HepG2 (cell line): ENCODE measurements around the gene PYGL. TPM values are rescaled to one million over a fixed set of nuclear protein-coding genes. Genes with fewer than 3 reads are reported as not detected.

Experiments used
- BCL6 ChIP-seq: IDR thresholded peaks from 2 replicates; pipeline ENCODE4 v1.6.1; 2016; ENCODE audit warnings: missing genetic modification reagents, missing compliant biosample characterization
- FOXA3 ChIP-seq: IDR thresholded peaks from 2 replicates; pipeline ENCODE4 v1.6.1; 2016; ENCODE audit warnings: missing genetic modification reagents, missing compliant biosample characterization
- HNRNPLL ChIP-seq: fragments of 200-400 bp; formaldehyde crosslinking; IDR thresholded peaks from 2 replicates; pipeline ENCODE4 v1.6.1; 2017; ENCODE audit warnings: mild to moderate bottlenecking, low read depth, low read length; ENCODE audit not compliant: poor library complexity, severe bottlenecking
- HNRNPUL1 ChIP-seq: fragments of 200-400 bp; formaldehyde crosslinking; IDR thresholded peaks from 2 replicates; pipeline ENCODE4 v1.6.1; 2017; ENCODE audit warnings: low read depth, mild to moderate bottlenecking, low read length, moderate library complexity
- NFE2L1 ChIP-seq: sonication (generic); formaldehyde crosslinking; IDR thresholded peaks from 2 replicates; pipeline ENCODE4 v1.4.0; 2020; ENCODE audit warnings: missing genetic modification reagents, mild to moderate bottlenecking, borderline replicate concordance
- PCBP1 ChIP-seq: fragments of 200-400 bp; formaldehyde crosslinking; IDR thresholded peaks from 2 replicates; pipeline ENCODE4 v1.6.1; 2017; ENCODE audit warnings: mild to moderate bottlenecking, low read depth, low read length, borderline replicate concordance
- POLR2A ChIP-seq, 2 experiments: IDR thresholded peaks; 2 replicates each; pipeline ENCODE4 v1.6.1; 2011; ENCODE audit warnings: low read depth in 2 of 2, low read length in 2 of 2, mild to moderate bottlenecking in 1 of 2, moderate library complexity in 1 of 2; ENCODE audit not compliant: insufficient read depth in 1 of 2
- SOX13 ChIP-seq, 3 experiments: fragments of 450-650 bp in 1 of 3; sonication (generic) in 1 of 3; formaldehyde crosslinking in 1 of 3; IDR thresholded peaks in 2 of 3; conservative IDR thresholded peaks in 1 of 3; 2 replicates each; pipeline versions ENCODE4 v1.5.0 to v1.6.1; 2016 to 2020; ENCODE audit warnings: antibody characterized with exemption in 1 of 3, mild to moderate bottlenecking in 1 of 3, missing compliant biosample characterization in 1 of 3, missing genetic modification reagents in 1 of 3, moderate library complexity in 1 of 3
- SRSF1 ChIP-seq: fragments of 200-400 bp; formaldehyde crosslinking; optimal IDR thresholded peaks from 2 replicates; pipeline ENCODE3; 2017; ENCODE audit warnings: mild to moderate bottlenecking, low read depth, low read length, moderate library complexity
- ZFP41 ChIP-seq: sonication (generic); formaldehyde crosslinking; IDR thresholded peaks from 2 replicates; pipeline ENCODE4 v1.4.0; 2020; ENCODE audit warnings: mild to moderate bottlenecking, missing genetic modification reagents, borderline replicate concordance
- ZFYVE20 ChIP-seq: sonication (generic); formaldehyde crosslinking; IDR thresholded peaks from 2 replicates; pipeline ENCODE4 v1.8.0; 2023; ENCODE audit warnings: low read depth, mild to moderate bottlenecking, moderate library complexity, missing genetic modification reagents, borderline replicate concordance
- ZNF607 ChIP-seq: sonication (generic); formaldehyde crosslinking; IDR thresholded peaks from 2 replicates; pipeline ENCODE4 v1.5.1; 2020; ENCODE audit warnings: missing genetic modification reagents, mild to moderate bottlenecking, borderline replicate concordance
- ZNF7 ChIP-seq: IDR thresholded peaks from 2 replicates; pipeline ENCODE4 v1.6.1; 2016; ENCODE audit warnings: missing biosample characterization, missing genetic modification reagents
- ZNF720 ChIP-seq: sonication (generic); formaldehyde crosslinking; IDR thresholded peaks from 2 replicates; pipeline ENCODE4 v1.4.0; 2020; ENCODE audit warnings: missing genetic modification reagents
- ZNF773 ChIP-seq: sonication (generic); formaldehyde crosslinking; IDR thresholded peaks from 2 replicates; pipeline ENCODE4 v1.4.0; 2020; ENCODE audit warnings: missing genetic modification reagents, borderline replicate concordance
- ZNF83 ChIP-seq: sonication (generic); formaldehyde crosslinking; IDR thresholded peaks from 2 replicates; pipeline ENCODE4 v1.4.0; 2020; ENCODE audit warnings: missing genetic modification reagents, mild to moderate bottlenecking, borderline replicate concordance
- ZNF839 ChIP-seq: sonication (generic); formaldehyde crosslinking; IDR thresholded peaks from 2 replicates; pipeline ENCODE4 v1.4.0; 2020; ENCODE audit warnings: missing genetic modification reagents, mild to moderate bottlenecking, borderline replicate concordance
- polyA plus RNA-seq, 8 experiments: library from polyadenylated mRNA; depleted of rRNA in 3 of 8; stranded (reverse) in 7 of 8; unstranded in 1 of 8; fragments of >200 nt; fragmentation: Illumina TruSeq in 4 of 8; extraction: Trizol in 4 of 8; gene quantifications; 2 replicates each; pipeline versions ENCODE4 v1.2.1 to v1.2.3, GENCODE V29; 2011 to 2016; ENCODE audit warnings: low read depth in 4 of 8, missing spikeins in 1 of 8, mixed read lengths in 1 of 8; ENCODE audit not compliant: insufficient read depth in 1 of 8
- total RNA-seq, 5 experiments: library from RNA; depleted of rRNA; stranded (reverse); fragments of >200 nt; fragmentation: Illumina TruSeq; extraction: Trizol; gene quantifications; 2 replicates each; pipeline ENCODE4 v1.2.3, GENCODE V29; 2016; ENCODE audit warnings: low read depth in 1 of 5
- TF ChIP-seq, protein P1 (sequence below): fragments of 450-650 bp; IDR thresholded peaks from 2 replicates; pipeline ENCODE4 v1.6.1; 2017; ENCODE audit warnings: mild to moderate bottlenecking
- TF ChIP-seq, protein P2 (sequence below): sonication (generic); formaldehyde crosslinking; IDR thresholded peaks from 2 replicates; pipeline ENCODE4 v1.4.0; 2020; ENCODE audit warnings: missing genetic modification reagents, borderline replicate concordance
- TF ChIP-seq, protein P3 (sequence below): sonication (generic); formaldehyde crosslinking; IDR thresholded peaks from 2 replicates; pipeline ENCODE4 v1.5.1; 2020; ENCODE audit warnings: mild to moderate bottlenecking, moderate library complexity, missing genetic modification reagents

The PYGL gene
- total and polyA plus RNA-seq, 2 of the 13 experiments (the other 11 are each of a cell fraction or from before 2014, with no cell fraction given), result 98.4 to 110 TPM

DNA sequence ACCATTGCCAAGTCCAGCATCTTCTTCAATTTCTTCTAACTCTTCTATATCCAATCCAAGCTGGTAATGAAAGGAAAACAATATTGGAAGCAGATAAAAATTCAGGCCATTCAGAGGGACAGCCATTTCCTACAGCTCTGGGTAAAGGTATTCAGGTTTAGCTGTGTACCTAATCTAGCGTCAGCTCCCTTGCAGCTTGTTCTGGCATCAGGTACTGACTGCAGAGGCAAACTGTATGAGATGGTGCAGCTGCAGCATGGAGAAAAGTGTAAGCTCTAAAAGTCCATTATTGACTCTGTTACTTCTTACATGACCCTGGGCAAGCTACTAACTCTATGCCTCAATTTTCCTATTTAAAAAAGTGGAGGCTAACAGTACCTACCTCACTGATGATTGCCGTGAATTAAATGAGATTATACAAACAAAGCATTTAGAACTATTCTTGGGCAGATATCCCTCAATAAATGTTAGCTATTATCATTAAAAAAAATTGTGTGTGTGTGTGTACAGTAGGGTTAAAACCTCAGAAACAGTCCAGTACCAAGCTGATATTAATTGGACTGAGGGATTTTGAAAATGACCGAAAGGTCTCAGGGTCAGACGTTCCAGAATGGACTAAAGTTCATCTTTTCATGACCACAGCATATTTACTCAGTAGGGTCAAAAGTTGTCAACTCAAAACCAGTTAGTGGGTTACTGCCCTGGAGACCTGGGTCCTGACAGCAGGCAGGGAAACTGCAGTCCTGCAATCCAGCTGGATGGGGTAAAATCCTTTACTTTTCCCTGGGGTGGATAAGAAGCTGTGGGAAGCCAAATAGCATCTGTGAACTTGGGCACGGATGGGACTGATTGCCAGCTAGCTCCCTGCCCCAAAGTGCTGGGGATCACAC is 8.9 kb downstream of the PYGL start (continued):
- TF ChIP-seq HNRNPLL, result no peak
- no peak for TF ChIP-seq POLR2A (IDR thresholded peaks at IDR 0.05; ENCODE audit: insufficient read depth in 1 of 2, low read depth in 2 of 2, low read length in 2 of 2)
- no peak for TF ChIP-seq ZNF773 (CRISPR knock-in tag)
- 0 out of 2 replicates have a peak, but pooled peaks have one; percentile 39 for TF ChIP-seq SOX13 (IDR thresholded peaks at IDR 0.05)
- peak in 1 of 2 experiments; percentile 78; a peak in 2 of 4 replicates for TF ChIP-seq SOX13 (CRISPR knock-in tag; conservative IDR thresholded peaks at IDR 0.05 in 1 of 2, IDR thresholded peaks at IDR 0.05 in 1 of 2)
- no peak for TF ChIP-seq ZNF720 (CRISPR knock-in tag)
- no peak for TF ChIP-seq HNRNPUL1
- TF ChIP-seq ZNF83, result no peak
- TF ChIP-seq ZNF607 (CRISPR knock-in tag), result peak; percentile 41; the same call in 1 of the 2 replicates
- TF ChIP-seq, protein P1, sequence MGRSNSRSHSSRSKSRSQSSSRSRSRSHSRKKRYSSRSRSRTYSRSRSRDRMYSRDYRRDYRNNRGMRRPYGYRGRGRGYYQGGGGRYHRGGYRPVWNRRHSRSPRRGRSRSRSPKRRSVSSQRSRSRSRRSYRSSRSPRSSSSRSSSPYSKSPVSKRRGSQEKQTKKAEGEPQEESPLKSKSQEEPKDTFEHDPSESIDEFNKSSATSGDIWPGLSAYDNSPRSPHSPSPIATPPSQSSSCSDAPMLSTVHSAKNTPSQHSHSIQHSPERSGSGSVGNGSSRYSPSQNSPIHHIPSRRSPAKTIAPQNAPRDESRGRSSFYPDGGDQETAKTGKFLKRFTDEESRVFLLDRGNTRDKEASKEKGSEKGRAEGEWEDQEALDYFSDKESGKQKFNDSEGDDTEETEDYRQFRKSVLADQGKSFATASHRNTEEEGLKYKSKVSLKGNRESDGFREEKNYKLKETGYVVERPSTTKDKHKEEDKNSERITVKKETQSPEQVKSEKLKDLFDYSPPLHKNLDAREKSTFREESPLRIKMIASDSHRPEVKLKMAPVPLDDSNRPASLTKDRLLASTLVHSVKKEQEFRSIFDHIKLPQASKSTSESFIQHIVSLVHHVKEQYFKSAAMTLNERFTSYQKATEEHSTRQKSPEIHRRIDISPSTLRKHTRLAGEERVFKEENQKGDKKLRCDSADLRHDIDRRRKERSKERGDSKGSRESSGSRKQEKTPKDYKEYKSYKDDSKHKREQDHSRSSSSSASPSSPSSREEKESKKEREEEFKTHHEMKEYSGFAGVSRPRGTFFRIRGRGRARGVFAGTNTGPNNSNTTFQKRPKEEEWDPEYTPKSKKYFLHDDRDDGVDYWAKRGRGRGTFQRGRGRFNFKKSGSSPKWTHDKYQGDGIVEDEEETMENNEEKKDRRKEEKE, result no peak
- no peak for TF ChIP-seq NFE2L1 (CRISPR knock-in tag)
- TF ChIP-seq ZFYVE20 (CRISPR knock-in tag), result no peak
- no peak for TF ChIP-seq ZNF839 (CRISPR knock-in tag)
- TF ChIP-seq BCL6 (CRISPR knock-in tag), result peak; percentile 94
- no peak for TF ChIP-seq ZFP41 (CRISPR knock-in tag)
- no peak for TF ChIP-seq ZNF7 (CRISPR knock-in tag)
- TF ChIP-seq FOXA3 (CRISPR knock-in tag), result peak; percentile 96
- TF ChIP-seq, protein P2, sequence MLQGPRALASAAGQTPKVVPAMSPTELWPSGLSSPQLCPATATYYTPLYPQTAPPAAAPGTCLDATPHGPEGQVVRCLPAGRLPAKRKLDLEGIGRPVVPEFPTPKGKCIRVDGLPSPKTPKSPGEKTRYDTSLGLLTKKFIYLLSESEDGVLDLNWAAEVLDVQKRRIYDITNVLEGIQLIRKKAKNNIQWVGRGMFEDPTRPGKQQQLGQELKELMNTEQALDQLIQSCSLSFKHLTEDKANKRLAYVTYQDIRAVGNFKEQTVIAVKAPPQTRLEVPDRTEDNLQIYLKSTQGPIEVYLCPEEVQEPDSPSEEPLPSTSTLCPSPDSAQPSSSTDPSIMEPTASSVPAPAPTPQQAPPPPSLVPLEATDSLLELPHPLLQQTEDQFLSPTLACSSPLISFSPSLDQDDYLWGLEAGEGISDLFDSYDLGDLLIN (CRISPR knock-in tag), result no peak
- TF ChIP-seq, protein P3, sequence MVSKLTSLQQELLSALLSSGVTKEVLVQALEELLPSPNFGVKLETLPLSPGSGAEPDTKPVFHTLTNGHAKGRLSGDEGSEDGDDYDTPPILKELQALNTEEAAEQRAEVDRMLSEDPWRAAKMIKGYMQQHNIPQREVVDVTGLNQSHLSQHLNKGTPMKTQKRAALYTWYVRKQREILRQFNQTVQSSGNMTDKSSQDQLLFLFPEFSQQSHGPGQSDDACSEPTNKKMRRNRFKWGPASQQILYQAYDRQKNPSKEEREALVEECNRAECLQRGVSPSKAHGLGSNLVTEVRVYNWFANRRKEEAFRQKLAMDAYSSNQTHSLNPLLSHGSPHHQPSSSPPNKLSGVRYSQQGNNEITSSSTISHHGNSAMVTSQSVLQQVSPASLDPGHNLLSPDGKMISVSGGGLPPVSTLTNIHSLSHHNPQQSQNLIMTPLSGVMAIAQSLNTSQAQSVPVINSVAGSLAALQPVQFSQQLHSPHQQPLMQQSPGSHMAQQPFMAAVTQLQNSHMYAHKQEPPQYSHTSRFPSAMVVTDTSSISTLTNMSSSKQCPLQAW (CRISPR knock-in tag), result 0 out of 2 replicates have a peak, but pooled peaks have one; percentile 22
- TF ChIP-seq SRSF1, result no peak
- TF ChIP-seq PCBP1, result no peak
